HK-2 (cell line): ENCODE results near the gene HLA-DPB1.
"Not testable (repeated sequence)": the region's sequence is repeated elsewhere in the genome, so short reads cannot be mapped to it uniquely, and the experiment has no call there.

Source experiments
- DNase-seq: peaks from one replicate; pipeline ENCODE4 v3.0.0-alpha.2; 2018; ENCODE audit not compliant: unreplicated experiment

HLA-DPB1 gene

GRCh38 chr6:33071569-33071968, 4.2 kb upstream of the HLA-DPB1 start:
- no peak for DNase-seq

GRCh38 chr6:33072508-33073100, 3.2 kb upstream of the HLA-DPB1 start:
- no peak for DNase-seq

GRCh38 chr6:33073431-33073871, 2.3 kb upstream of the HLA-DPB1 start, which contains the start of gene HLA-DPA1:
HLA-DPA1 (minus strand) TSS chr6:33073649.
- no peak for DNase-seq

DNA sequence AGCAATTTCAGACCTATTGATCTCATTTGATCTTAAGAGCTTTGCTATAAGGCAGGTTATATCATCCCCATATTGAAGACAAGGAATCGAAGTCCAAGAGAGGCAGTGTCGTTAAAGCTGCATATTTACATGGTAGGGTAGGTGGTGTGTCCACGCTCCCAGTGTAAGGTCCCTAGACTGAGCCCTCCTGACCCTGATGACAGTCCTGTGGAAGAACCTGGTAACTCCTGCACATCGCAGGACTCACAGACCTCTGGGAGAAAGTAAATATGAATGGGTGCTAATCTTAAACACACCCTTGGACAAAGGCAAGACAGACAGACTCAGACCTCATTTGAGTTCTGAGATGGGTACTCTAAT, 602 bp upstream of the HLA-DPB1 start:
- DNase-seq = no peak

GRCh38 chr6:33076406-33076934, 680 bp downstream of the HLA-DPB1 start:
- DNase-seq = no peak

- DNase-seq = no peak
Observed at GRCh38 chr6:33077908-33078307, 2.1 kb downstream of the HLA-DPB1 start.

DNA sequence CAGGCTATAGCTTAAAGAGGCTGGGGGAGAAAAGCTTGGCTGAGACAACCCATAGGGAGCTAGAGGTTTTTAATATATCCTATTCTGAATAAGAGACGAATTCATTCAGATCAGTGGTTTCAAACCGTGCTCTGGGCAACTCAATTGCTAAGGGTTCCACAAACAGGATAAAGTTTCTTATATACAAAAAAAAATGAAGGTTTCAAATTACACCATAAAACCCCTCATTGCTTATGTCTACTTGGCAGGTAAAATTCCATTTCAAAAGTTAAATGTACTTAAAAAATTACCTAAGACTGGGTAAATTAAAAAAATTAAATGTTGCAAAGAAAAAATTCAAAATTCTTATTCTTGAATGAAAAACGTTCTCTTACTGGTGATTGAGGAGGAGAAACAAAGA, 2.7 kb downstream of the HLA-DPB1 start:
- no peak for DNase-seq

GRCh38 chr6:33078919-33079521, 3.2 kb downstream of the HLA-DPB1 start:
- DNase-seq = no peak

- DNase-seq = no peak
Observed at GRCh38 chr6:33079580-33079979, 3.8 kb downstream of the HLA-DPB1 start.

- no peak for DNase-seq
Observed at GRCh38 chr6:33080127-33081089, 4.6 kb downstream of the HLA-DPB1 start.

GRCh38 chr6:33081098-33081824, 5.5 kb downstream of the HLA-DPB1 start:
- DNase-seq = no peak

DNA sequence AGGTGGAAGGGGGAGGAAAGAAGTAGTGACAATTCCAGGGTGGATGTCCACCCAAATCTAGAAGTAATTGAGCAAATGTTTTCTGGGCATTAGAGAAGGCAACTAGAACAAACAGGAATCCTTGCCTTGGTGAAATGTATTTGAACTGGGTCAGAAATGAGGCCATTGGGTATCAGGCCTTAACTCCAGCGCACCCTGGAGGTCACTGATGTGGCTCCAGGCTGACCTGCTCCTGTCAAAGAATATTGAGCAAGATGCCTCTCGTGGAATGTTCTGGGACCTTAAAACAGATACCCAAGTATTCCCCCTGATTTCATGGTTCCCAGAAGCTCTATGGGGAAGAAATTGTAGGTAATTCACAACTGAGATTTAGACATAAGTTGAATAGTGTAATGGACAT, 6.9 kb downstream of the HLA-DPB1 start:
- DNase-seq = no peak

GRCh38 chr6:33085627-33086026, 9.8 kb downstream of the HLA-DPB1 start:
- no peak for DNase-seq

- no peak for DNase-seq
Observed at GRCh38 chr6:33088258-33088930, 12.6 kb downstream of the HLA-DPB1 start.

DNA sequence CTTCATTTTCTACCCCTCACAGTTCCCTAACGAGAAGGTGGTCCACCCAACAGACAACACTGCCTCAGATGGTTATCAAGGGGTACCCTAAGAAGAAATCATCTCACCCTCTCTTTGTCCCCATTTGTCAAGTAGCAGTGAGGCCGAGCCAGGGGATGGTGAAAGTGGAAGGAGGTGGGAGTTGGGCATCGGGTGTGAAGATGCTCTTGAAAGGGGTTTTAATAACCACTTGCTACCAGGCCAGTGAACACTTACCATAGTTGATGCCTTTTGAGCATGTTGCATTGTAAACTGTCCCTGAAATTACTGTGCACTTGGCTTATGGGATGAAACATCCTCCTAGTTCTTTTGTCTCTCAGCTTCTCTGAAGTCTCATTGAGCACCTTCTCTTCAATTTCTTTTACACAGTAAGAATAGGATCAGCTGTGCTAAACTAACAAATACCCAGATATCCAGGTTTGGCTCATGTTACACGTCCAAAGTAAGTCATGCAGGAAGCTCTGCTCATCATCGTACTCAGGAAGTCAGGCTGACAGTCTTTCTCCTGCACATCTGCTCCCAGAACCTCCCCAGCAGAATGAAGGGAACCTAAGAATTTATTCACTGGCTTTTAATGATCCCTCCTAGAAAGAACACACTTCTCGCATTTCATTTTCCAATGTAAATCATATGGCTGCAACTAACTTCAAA, 13.3 kb downstream of the HLA-DPB1 start:
- DNase-seq = no peak

DNA sequence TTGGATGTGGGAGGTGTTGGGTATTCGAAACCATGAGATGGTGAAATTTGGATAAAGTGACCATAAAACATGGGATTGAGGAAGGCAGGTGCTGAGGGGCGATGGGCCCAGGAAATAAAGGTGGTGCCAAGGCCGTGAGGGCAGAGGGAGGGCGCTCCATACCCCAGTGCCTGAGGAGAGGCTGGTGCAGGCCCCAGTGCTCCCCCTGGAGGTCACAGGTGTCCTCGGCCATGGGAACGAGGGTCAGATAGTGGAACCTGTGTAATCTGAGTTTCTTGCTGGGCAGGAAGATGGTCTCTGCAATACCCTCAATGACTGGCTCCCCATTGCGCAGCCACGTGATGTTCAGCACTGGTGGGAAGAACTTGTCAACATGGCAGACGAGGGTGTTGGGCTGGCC, 16.2 kb downstream of the HLA-DPB1 start:
- no peak for DNase-seq

GRCh38 chr6:33092385-33092784, 16.6 kb downstream of the HLA-DPB1 start:
- DNase-seq = no peak

DNA sequence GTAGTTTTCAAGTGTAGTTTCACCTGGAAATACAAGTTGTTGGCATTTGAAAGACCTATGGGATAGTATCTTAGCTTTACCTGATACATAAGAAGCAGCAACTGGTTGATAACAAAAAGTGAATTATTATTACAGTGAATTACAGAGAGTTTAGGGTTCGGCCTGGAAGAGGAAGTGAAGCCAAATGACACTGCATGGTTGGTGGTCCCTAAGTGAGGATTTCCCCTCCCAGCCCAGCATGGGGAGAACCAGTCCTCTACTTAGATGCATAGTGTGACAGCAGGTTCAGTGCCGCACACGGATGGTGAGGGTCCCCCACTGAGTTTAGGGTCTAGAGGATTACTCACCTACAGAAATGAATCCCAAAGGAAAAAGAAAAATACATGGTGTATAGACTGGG, 18.1 kb downstream of the HLA-DPB1 start:
- DNase-seq = no peak

GRCh38 chr6:33095681-33096080, 19.9 kb downstream of the HLA-DPB1 start:
- DNase-seq = no peak

- not testable (repeated sequence) for DNase-seq
Observed at GRCh38 chr6:33101121-33101737, 25.4 kb downstream of the HLA-DPB1 start.
